Activated T-helper 17 cell treated with anti-CD3 and anti-CD28 coated beads, Interleukin-2, amount 50 U/mL, for 72 hours (primary cell): ENCODE data around the gene SPTBN1. TPM values are rescaled to one million over a fixed set of nuclear protein-coding genes. Genes with fewer than 3 reads are reported as not detected.

ENCODE experiments used
- ATAC-seq: fragments of 150-1000 bp; cut with Tn5 transposase; replicated peaks from 2 replicates; pipeline ENCODE4 v1.10.0; 2021; ENCODE audit warnings: mild to moderate bottlenecking, moderate library complexity
- H3K27ac Mint-ChIP-seq: one replicate; pipeline ENCODE4 v1.8.0; 2022; ENCODE audit warnings: mixed read lengths
- H3K27me3 Mint-ChIP-seq: one replicate; pipeline ENCODE4 v1.8.0; 2022; ENCODE audit warnings: mixed read lengths
- H3K36me3 Mint-ChIP-seq: one replicate; pipeline ENCODE4 v1.8.0; 2022; ENCODE audit warnings: low read depth, mild to moderate bottlenecking, mixed read lengths
- H3K4me1 Mint-ChIP-seq: one replicate; pipeline ENCODE4 v1.8.0; 2022; ENCODE audit warnings: mixed read lengths
- H3K4me3 Mint-ChIP-seq: one replicate; pipeline ENCODE4 v1.8.0; 2022; ENCODE audit warnings: mild to moderate bottlenecking, mixed read lengths
- H3K9me3 Mint-ChIP-seq: one replicate; pipeline ENCODE4 v1.8.0; 2022; ENCODE audit warnings: mixed read lengths
- total RNA-seq, 2 donors: library from RNA; stranded (reverse); gene quantifications; one replicate each; pipeline ENCODE4 v1.2.3, GENCODE V29; 2022

The SPTBN1 gene
- total RNA-seq, 2 donors from 2014 or later: 85.3 to 101 TPM

DNA sequence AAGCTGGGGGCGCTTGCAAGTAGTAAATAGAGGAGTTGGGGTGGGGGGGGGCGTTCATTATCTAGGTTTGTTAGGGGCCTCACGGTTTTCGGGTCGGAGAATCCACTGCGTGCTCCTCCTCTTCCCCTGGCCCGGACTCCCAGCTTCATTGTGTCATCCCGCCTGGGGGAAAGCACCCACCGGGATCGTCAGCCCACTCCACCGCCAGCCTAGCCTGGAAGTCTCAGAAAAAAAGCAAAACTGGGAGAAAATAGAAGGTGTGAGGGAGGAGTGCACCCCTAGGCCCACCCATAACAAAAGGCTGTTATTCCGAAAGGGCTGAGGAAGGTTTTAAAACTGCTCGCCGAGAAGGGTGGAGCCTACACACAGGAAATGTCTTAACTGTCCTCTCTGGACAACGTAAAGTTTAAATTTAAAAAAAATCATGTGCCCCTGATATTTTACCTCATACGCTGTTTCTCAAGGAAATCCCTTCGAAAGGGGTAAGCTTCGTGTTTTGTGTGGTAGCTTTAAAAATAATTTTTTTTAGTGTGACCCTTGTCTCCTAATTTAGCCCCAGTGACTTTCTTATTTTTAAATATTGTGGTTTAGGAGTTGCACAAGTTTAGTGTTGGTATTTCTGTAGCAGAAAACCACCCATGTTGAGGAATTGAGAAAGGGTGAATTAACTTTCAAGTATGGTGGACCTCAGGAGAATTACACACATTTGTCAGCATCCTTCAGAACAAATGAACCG, 104.2 kb downstream of the SPTBN1 start:
- peak overlapping the region; percentile 88 for H3K27ac Mint-ChIP-seq
- ATAC-seq: peak; percentile 37
- peak overlapping the region; percentile 92 for H3K4me3 Mint-ChIP-seq
- peaks cover 25% of the 10 kb centered on the region for H3K36me3 Mint-ChIP-seq
- H3K4me1 Mint-ChIP-seq: peaks cover 36% of the 10 kb centered on the region
- H3K27me3 Mint-ChIP-seq: no peaks in the 10 kb centered on the region
- no peaks in the 10 kb centered on the region for H3K9me3 Mint-ChIP-seq

DNA sequence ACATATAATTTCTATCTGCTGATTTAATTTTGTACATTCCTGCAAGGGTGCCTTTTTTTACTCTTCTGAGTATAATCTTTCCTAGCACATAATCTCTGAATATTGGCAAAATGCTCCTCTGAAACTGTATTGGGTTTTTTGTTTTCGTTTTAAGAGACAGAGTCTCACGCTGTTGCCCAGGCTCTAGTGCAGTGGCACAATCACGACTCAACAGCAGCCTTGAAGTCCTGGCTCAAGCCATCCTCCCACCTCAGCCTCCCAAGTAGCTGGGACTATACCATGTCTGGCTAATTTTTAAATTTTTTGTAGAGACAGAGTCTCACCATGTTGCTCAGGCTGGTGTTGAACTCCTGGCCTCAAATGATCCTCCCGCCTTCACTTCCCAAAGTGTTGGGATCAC, 104.9 kb downstream of the SPTBN1 start:
- H3K4me3 Mint-ChIP-seq: peak overlapping the region; percentile 92
- no peaks in the 10 kb centered on the region for H3K9me3 Mint-ChIP-seq
- ATAC-seq: no peak
- H3K27ac Mint-ChIP-seq: peak overlapping the region; percentile 88
- H3K36me3 Mint-ChIP-seq: peaks cover 25% of the 10 kb centered on the region
- peaks cover 41% of the 10 kb centered on the region for H3K4me1 Mint-ChIP-seq
- no peaks in the 10 kb centered on the region for H3K27me3 Mint-ChIP-seq

DNA sequence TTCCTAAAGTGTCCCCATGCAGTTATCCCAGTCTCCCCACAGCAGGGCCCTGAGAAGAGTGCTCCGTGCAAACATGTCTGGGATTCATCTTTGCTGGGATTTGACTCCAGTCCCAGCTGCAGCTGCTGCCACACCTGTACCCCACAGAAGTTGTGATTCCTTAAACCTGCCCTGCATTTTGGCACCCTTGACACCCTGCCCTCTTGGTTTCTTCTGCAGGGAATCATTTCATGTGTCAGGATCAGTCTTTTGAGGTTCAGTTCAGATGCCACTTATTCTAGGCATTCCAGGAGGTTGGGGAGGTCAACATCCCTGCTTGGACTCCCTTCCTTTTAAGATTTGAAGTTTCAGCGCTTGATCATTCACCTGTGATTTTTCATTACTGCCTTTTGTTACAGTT, 108.3 kb downstream of the SPTBN1 start:
- no peak for ATAC-seq
- Mint-ChIP-seq H3K4me3 (peak overlapping the region; percentile 43), H3K9me3 (no peaks in the 10 kb centered on the region), H3K4me1 (peaks cover 44% of the 10 kb centered on the region), H3K27me3 (no peaks in the 10 kb centered on the region), H3K36me3 (peaks cover 19% of the 10 kb centered on the region), H3K27ac (no peak overlapping the region)

DNA sequence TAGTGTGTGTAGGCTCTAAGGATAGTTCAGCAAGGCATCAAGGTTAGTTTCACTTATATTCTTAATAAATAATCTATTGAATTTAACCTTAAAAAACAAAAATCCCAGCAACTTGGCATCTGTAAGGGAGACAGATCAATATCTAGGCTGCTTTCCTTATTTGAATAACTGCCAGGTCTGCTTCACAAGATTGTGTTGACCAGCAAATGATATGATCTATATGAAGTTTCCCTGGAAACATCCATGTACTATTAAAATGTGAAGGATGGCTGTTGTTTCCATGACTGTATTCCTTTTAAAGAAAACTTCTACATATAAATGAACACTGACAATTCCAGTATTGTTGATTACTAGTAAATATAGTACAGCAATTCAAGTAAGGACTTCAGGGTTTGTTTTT, 109.4 kb downstream of the SPTBN1 start:
- peaks cover 8% of the 10 kb centered on the region for H3K36me3 Mint-ChIP-seq
- no peak overlapping the region for H3K27ac Mint-ChIP-seq
- ATAC-seq: no peak
- peaks cover 54% of the 10 kb centered on the region for H3K4me1 Mint-ChIP-seq
- no peaks in the 10 kb centered on the region for H3K9me3 Mint-ChIP-seq
- H3K27me3 Mint-ChIP-seq: no peaks in the 10 kb centered on the region
- peak overlapping the region; percentile 43 for H3K4me3 Mint-ChIP-seq

DNA sequence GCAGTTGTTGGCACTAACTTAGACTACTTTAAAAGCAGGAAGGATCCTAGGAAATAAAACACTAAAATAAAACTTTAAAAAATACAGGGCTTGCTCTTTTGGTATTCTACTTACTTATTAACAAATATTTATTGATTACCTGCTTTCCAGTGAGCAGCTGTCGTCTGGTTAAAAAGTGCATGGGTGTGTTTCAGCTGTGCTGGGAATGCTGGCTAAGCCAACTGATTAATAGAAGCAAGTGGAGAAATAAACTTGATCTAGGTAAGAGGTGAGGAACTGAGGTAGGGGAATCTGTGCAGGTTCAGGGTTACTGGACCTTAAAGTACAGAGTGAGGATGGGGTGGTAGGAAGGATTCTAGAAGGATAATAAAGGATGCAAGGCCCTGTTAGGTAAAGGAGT, 110.8 kb downstream of the SPTBN1 start:
- Mint-ChIP-seq H3K9me3 (no peaks in the 10 kb centered on the region), H3K27ac (no peak overlapping the region), H3K36me3 (peaks cover 6% of the 10 kb centered on the region), H3K4me3 (peak overlapping the region; percentile 43), H3K27me3 (no peaks in the 10 kb centered on the region), H3K4me1 (peaks cover 49% of the 10 kb centered on the region)
- ATAC-seq: no peak

DNA sequence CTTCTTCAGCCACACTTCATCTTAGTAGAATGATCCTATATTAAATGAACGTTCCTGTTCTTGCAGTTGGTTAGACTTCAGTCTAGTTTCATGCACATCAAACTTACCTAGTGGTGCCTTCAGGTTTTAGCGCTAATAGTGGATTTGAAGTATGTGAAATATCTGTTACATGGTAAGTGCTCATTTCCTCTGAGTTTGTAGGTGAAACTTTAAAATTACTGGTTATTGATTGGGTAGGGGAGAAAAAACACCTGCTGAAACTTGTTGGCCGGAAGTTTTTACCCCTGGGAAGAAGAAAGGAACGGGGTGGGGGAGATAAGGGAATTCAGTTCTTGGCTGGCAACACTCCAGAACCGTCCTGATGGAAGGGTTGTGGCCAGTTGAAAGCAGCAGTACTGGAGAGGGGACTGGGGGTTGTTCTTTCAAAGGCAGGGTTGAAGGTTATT, 112.8 kb downstream of the SPTBN1 start:
- Mint-ChIP-seq H3K4me3 (peak overlapping the region; percentile 92), H3K27ac (peak overlapping the region; percentile 99), H3K27me3 (no peaks in the 10 kb centered on the region), H3K36me3 (peaks cover 10% of the 10 kb centered on the region), H3K9me3 (no peaks in the 10 kb centered on the region), H3K4me1 (peaks cover 56% of the 10 kb centered on the region)
- ATAC-seq: no peak

DNA sequence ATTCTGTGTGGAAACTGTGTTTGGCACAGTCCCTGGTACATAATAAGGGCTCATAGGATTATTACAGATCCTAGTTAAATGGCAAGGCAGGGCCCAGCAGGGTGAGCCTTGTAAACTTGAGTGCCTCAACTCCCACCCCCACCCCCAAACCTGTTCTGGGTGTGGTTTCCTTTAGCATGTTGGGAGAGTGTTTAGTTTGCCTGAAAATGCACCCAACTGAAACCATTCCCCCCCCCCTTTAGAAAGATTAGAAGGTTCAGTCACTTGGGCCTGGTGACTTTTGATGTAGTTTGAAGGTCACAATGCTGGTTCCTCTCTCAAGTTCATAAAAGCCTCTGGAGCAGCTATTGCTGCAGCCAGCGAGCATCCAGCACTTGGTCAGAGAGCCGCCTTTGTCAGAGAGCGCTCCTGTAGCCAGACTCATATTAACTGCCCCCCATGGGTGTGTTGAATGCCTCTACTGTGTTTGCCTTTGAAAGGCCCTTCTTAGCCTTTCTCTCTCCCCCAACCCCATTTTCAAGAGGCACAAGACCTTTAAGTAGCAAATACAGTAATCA, 113.7 kb downstream of the SPTBN1 start:
- H3K4me3 Mint-ChIP-seq: peak overlapping the region; percentile 92
- H3K27ac Mint-ChIP-seq: peak overlapping the region; percentile 99
- no peak for ATAC-seq
- no peaks in the 10 kb centered on the region for H3K9me3 Mint-ChIP-seq
- peaks cover 17% of the 10 kb centered on the region for H3K36me3 Mint-ChIP-seq
- H3K4me1 Mint-ChIP-seq: peaks cover 63% of the 10 kb centered on the region
- no peaks in the 10 kb centered on the region for H3K27me3 Mint-ChIP-seq

DNA sequence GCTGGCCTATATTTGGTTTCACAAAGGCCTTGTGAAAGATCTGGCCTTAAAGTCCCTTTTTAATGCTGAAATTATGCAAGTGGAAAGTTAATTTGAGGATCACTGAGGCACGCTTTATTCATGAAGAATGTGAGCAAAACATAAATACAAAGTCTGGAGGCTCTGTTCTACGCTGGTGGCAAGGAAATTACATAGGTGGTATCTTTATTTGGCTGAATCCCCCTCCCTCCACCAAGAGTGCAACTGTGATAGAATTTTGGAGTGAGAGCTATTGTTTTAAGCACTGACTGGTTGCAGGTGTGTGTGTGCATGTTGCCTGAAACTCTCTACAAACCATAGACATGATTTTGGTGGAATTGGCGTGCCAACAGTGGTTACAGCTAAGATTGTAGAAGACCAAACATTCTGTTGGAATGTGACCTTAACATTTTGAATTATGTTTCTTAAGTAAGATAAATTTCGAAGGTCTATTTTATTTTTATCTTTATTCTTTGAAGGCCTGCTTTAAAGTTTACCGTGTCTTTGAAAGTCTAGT, 114.3 kb downstream of the SPTBN1 start:
- Mint-ChIP-seq H3K27ac (peak overlapping the region; percentile 99), H3K4me1 (peaks cover 66% of the 10 kb centered on the region), H3K4me3 (peak overlapping the region; percentile 92), H3K36me3 (peaks cover 20% of the 10 kb centered on the region), H3K27me3 (no peaks in the 10 kb centered on the region), H3K9me3 (no peaks in the 10 kb centered on the region)
- no peak for ATAC-seq

DNA sequence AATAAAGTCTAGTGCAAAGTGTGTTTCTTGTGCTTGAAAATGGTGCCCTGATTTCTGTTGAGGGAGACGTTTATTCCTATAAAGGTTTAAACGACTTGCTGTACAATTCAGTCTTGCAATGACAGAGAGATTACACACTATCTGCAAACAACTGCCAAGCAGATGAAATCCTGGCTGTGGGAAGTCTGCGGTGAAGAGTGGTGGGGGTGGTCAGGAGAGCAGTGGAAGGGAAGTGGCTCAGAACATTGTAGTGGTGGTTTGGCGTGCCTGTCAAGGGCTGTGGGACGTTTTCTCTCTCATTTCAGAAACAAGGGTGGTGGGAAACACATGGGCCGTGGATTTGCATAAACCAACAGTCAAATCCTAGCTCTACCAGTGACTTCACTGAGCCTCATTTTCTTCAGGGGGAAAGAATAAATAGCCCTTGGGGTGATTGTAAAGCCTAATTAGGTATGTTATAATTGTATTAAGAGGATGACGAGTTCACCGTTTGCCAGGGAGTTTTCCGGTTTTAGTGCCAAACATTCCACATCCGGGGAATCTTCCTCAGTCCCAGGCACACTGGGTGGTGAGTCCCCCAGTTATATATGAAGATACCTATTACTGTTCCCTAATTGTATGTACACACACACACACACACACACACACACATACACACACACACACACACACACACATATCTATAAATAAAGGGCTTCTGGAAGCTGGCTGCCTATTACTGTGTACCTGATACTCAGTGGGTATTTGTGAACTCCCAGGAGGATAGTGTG, 115.0 kb downstream of the SPTBN1 start:
- peak; percentile 65 for ATAC-seq
- Mint-ChIP-seq H3K27ac (peak overlapping the region; percentile 99), H3K36me3 (peaks cover 20% of the 10 kb centered on the region), H3K4me1 (peaks cover 66% of the 10 kb centered on the region), H3K4me3 (peak overlapping the region; percentile 92), H3K9me3 (peaks cover 3% of the 10 kb centered on the region), H3K27me3 (no peaks in the 10 kb centered on the region)

DNA sequence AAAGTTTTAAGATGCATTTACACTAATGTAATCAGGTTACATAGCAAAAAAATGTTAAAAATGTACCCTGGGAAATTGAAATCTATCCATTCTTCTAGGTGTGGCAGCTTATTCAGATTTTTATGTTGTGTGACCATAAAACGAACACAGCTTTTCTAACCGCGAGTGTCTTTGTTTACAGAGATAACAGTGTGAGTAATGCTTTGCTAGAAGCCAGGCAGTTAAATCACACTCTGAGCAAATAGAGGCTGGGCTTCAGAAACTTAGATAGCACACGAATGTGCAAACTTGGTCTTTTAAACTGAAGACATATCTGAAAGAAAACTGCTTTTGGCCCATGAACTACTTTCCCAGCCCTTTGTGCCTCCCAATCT, 116.1 kb downstream of the SPTBN1 start:
- Mint-ChIP-seq H3K4me1 (peaks cover 72% of the 10 kb centered on the region), H3K27me3 (no peaks in the 10 kb centered on the region), H3K27ac (peak overlapping the region; percentile 99), H3K9me3 (peaks cover 3% of the 10 kb centered on the region), H3K4me3 (peak overlapping the region; percentile 92), H3K36me3 (peaks cover 25% of the 10 kb centered on the region)
- ATAC-seq: peak; percentile 45

DNA sequence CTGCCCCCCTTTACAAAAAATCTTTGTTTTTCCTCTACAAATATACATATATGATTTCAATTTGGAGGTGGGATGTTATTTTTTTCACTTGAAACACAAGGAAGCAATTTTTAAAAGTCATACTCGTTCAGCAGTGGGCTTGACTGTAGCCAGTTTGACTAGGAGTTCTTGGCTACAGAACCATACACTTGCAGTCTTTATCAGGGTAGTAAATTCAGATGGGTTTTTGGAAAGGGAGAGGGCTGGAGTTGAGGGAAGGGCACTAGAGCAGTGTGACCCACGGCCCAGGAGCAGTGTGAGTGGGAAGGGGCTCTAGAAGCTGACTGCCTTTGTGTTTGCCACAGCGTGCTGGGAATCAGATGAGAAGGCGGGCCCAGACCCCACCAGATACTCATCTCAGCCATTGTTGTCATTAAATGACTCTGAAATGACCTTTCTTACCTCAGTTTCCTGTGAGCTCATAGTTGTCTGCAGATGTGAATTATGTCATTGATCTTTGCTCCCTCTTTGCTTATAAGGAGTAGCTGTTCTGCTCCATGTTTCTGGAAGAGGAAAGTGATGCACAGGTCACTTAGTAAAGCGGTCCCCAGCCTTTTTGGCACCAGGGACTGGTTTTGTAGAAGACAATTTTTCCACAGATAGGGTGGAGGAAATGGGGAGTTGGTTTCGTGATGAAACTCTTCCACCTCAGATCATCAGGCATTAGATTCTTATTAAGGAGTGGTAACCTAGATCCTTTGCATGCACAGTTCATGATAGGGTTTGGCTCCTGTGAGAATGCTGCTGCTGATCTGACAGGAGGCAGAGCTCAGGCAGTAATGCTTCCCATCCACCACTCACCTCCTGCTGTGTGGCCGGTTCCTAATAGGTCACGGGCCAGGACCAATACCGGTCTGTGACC, 116.8 kb downstream of the SPTBN1 start:
- Mint-ChIP-seq H3K4me1 (peaks cover 72% of the 10 kb centered on the region), H3K27ac (peak overlapping the region; percentile 99), H3K9me3 (peaks cover 3% of the 10 kb centered on the region), H3K27me3 (no peaks in the 10 kb centered on the region), H3K4me3 (peak overlapping the region; percentile 92), H3K36me3 (peaks cover 25% of the 10 kb centered on the region)
- peak; percentile 58 for ATAC-seq

DNA sequence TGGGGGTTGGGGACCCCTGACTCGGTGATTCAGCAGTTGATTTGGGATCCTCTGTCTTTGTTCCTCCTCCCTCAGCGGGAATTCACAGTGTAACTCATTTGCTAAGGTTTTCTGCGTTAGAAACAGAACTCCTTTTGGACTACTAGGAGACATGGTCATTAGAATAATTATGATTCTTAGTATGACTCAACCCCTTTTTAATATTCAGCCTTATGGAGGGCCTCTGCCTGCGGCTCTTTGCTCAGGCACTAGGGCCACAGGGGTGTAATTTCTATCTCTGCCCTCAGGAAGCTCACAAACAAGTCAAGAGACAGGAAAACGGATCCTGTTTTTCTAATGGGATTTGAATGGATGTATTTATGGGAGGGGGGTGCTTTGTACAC, 117.4 kb downstream of the SPTBN1 start:
- ATAC-seq: no peak
- no peaks in the 10 kb centered on the region for H3K27me3 Mint-ChIP-seq
- peak overlapping the region; percentile 99 for H3K27ac Mint-ChIP-seq
- peaks cover 78% of the 10 kb centered on the region for H3K4me1 Mint-ChIP-seq
- peak overlapping the region; percentile 92 for H3K4me3 Mint-ChIP-seq
- H3K36me3 Mint-ChIP-seq: peaks cover 25% of the 10 kb centered on the region
- peaks cover 3% of the 10 kb centered on the region for H3K9me3 Mint-ChIP-seq

DNA sequence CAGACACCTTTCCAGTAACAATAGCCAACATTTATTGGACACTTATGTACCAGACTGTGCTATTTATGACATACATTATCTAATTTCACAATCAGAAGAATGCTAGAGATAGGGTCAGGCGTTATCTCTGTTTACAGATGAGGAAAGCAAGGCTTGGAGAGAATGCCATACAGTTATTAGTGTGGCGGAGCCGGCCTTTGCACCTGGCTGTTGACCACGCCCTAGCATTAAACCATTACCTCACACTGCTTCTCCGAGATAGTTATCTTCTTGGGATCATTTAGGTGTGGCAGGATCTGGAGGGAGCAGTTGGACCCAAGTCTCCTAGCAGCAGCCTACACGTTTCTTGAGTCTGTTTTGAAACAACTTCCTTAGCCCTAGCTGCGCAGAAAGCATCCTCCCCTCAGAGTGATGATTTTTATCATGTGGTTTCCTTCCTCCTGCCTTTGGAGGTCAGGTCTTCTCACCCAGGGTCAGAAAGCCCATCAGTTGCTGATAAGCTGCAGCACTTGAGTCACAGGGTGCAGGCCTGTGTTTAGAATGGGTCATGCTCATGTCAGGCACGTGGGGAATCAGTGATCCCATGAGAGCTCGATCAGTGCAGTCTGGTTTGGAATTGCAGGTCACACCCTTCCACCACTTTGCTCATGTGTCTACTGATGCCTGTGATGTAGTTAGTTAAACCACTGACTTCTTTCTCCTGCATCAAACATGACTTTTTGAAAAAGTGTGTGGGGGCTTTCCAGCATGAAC, 118.2 kb downstream of the SPTBN1 start:
- Mint-ChIP-seq H3K36me3 (peaks cover 25% of the 10 kb centered on the region), H3K4me1 (peaks cover 77% of the 10 kb centered on the region), H3K9me3 (peaks cover 3% of the 10 kb centered on the region), H3K4me3 (peak overlapping the region; percentile 92), H3K27ac (peak overlapping the region; percentile 99), H3K27me3 (no peaks in the 10 kb centered on the region)
- peak; percentile 56 for ATAC-seq
